Measurements from ENCODE around the gene ITGA6. TPM values are rescaled to one million over a fixed set of nuclear protein-coding genes. Genes with fewer than 3 reads are reported as not detected.

The ITGA6 gene
- total RNA-seq, 1 experiment from 2014 or later, result 0.37 TPM

DNA sequence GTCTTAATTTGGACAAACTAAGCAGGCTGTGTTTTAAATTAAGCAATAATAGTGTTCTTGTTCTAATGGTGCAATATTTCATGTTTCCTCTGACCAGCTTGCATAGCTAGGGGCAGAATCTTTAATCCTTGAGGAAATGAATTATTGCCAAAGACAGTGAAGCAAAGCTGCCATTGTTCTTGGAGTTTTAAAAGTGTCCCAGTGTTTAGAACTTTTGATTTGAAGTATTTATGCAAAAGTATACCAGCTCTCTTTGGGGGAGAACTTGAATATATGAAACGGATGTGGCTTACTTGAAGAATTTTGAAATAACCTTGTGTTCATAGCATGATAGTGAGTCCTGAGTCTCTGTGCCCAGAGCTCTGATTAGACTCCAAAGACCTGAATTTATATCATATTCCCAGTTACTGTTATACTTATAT, 33.4 kb downstream of the ITGA6 start:
- no peak overlapping the region for H2AFZ ChIP-seq (ENCODE audit: low read length)
- H3K4me1 ChIP-seq (ENCODE audit: low read length), result peaks cover 6% of the 10 kb centered on the region
- H3K9me2 ChIP-seq (replicated peaks; ENCODE audit: insufficient read depth, low read length), result no peaks in the 10 kb centered on the region
- no peaks in the 10 kb centered on the region for H4K20me1 ChIP-seq (ENCODE audit: insufficient read depth, low read depth, low read length)
- H3K4me3 ChIP-seq (ENCODE audit: low read length), result no peak overlapping the region
- DNase-seq, result no peak
- H3K36me3 ChIP-seq (ENCODE audit: insufficient read depth, low read length), result no peaks in the 10 kb centered on the region
- H3K4me2 ChIP-seq (ENCODE audit: low read depth, low read length, poor library complexity, severe bottlenecking), result no peak overlapping the region
- no peaks in the 10 kb centered on the region for H3K9me3 ChIP-seq (ENCODE audit: low read length)
- H3K9ac ChIP-seq (ENCODE audit: low read length), result no peak overlapping the region
- H3K79me2 ChIP-seq (ENCODE audit: low read length), result no peaks in the 10 kb centered on the region
- no peak overlapping the region for H3K27ac ChIP-seq (ENCODE audit: low read length)
- H3K27me3 ChIP-seq (ENCODE audit: low read length), result no peaks in the 10 kb centered on the region

GRCh38 chr2:172461591-172462372, 34.4 kb downstream of the ITGA6 start:
- H3K4me1 ChIP-seq (ENCODE audit: low read length), result peaks cover 6% of the 10 kb centered on the region
- H3K79me2 ChIP-seq (ENCODE audit: low read length), result no peaks in the 10 kb centered on the region
- no peak overlapping the region for H3K27ac ChIP-seq (ENCODE audit: low read length)

GRCh38 chr2:172462373-172462848, 35.0 kb downstream of the ITGA6 start:
- Histone ChIP-seq H4K20me1 (ENCODE audit: insufficient read depth, low read depth, low read length) (no peaks in the 10 kb centered on the region), H2AFZ (ENCODE audit: low read length) (no peak overlapping the region), H3K27ac (ENCODE audit: low read length) (no peak overlapping the region), H3K9ac (ENCODE audit: low read length) (no peak overlapping the region), H3K4me3 (ENCODE audit: low read length) (no peak overlapping the region), H3K27me3 (ENCODE audit: low read length) (no peaks in the 10 kb centered on the region), H3K4me1 (ENCODE audit: low read length) (peaks cover 6% of the 10 kb centered on the region), H3K36me3 (ENCODE audit: insufficient read depth, low read length) (no peaks in the 10 kb centered on the region), H3K79me2 (ENCODE audit: low read length) (no peaks in the 10 kb centered on the region), H3K4me2 (ENCODE audit: low read depth, low read length, poor library complexity, severe bottlenecking) (no peak overlapping the region), H3K9me3 (ENCODE audit: low read length) (no peaks in the 10 kb centered on the region), H3K9me2 (replicated peaks; ENCODE audit: insufficient read depth, low read length) (no peaks in the 10 kb centered on the region)
- no peak for DNase-seq

More at GRCh38 chr2:172461591-172462372, 34.4 kb downstream of the ITGA6 start:
- H3K27me3 ChIP-seq (ENCODE audit: low read length), result no peaks in the 10 kb centered on the region
- no peaks in the 10 kb centered on the region for H3K36me3 ChIP-seq (ENCODE audit: insufficient read depth, low read length)
- no peak overlapping the region for H2AFZ ChIP-seq (ENCODE audit: low read length)
- no peak overlapping the region for H3K4me3 ChIP-seq (ENCODE audit: low read length)
- peak; percentile 79 for DNase-seq
- H4K20me1 ChIP-seq (ENCODE audit: insufficient read depth, low read depth, low read length), result no peaks in the 10 kb centered on the region
- H3K9me3 ChIP-seq (ENCODE audit: low read length), result no peaks in the 10 kb centered on the region
- H3K4me2 ChIP-seq (ENCODE audit: low read depth, low read length, poor library complexity, severe bottlenecking), result no peak overlapping the region
- no peaks in the 10 kb centered on the region for H3K9me2 ChIP-seq (replicated peaks; ENCODE audit: insufficient read depth, low read length)
- H3K9ac ChIP-seq (ENCODE audit: low read length), result no peak overlapping the region

DNA sequence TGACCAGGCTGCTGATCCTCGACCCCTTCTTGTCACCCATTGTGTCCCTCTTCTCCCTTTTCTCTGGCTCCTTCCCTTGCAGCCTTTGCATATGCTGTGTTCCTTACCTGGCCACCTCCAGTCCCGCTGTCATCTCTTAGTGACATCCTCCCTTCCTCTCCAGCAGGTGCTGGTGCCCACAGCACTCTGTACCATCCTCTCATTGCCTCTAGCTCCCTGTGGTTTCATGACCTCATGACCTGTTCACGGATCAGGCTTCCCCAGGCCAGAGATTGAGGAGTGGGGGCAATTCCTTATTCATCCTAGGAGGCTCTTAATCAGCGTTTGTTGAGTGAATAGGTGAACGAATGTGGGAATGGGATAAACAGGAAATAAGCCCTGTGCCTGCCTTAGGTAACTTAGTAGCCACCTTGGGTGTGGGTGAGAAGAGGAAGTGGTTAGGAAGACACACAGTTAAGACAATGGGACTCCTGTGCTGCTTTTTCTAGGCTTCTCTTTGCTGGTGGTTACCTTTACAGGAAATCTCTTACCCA, 35.5 kb downstream of the ITGA6 start:
- Histone ChIP-seq H3K4me3 (ENCODE audit: low read length) (no peak overlapping the region), H3K4me1 (ENCODE audit: low read length) (peaks cover 6% of the 10 kb centered on the region), H4K20me1 (ENCODE audit: insufficient read depth, low read depth, low read length) (no peaks in the 10 kb centered on the region), H3K4me2 (ENCODE audit: low read depth, low read length, poor library complexity, severe bottlenecking) (no peak overlapping the region), H3K9me3 (ENCODE audit: low read length) (no peaks in the 10 kb centered on the region), H3K9ac (ENCODE audit: low read length) (no peak overlapping the region), H3K9me2 (replicated peaks; ENCODE audit: insufficient read depth, low read length) (no peaks in the 10 kb centered on the region), H3K79me2 (ENCODE audit: low read length) (no peaks in the 10 kb centered on the region), H3K27me3 (ENCODE audit: low read length) (no peaks in the 10 kb centered on the region), H3K27ac (ENCODE audit: low read length) (no peak overlapping the region), H3K36me3 (ENCODE audit: insufficient read depth, low read length) (no peaks in the 10 kb centered on the region), H2AFZ (ENCODE audit: low read length) (no peak overlapping the region)
- DNase-seq, result peak; percentile 54

GRCh38 chr2:172464400-172465129, 37.2 kb downstream of the ITGA6 start:
- Histone ChIP-seq H3K9me3 (ENCODE audit: low read length) (no peaks in the 10 kb centered on the region), H2AFZ (ENCODE audit: low read length) (no peak overlapping the region), H3K79me2 (ENCODE audit: low read length) (no peaks in the 10 kb centered on the region), H3K36me3 (ENCODE audit: insufficient read depth, low read length) (no peaks in the 10 kb centered on the region), H3K27ac (ENCODE audit: low read length) (no peak overlapping the region), H3K4me2 (ENCODE audit: low read depth, low read length, poor library complexity, severe bottlenecking) (no peak overlapping the region), H3K4me3 (ENCODE audit: low read length) (no peak overlapping the region), H3K9me2 (replicated peaks; ENCODE audit: insufficient read depth, low read length) (no peaks in the 10 kb centered on the region), H3K9ac (ENCODE audit: low read length) (no peak overlapping the region), H3K27me3 (ENCODE audit: low read length) (no peaks in the 10 kb centered on the region), H4K20me1 (ENCODE audit: insufficient read depth, low read depth, low read length) (no peaks in the 10 kb centered on the region), H3K4me1 (ENCODE audit: low read length) (peaks cover 6% of the 10 kb centered on the region)
- DNase-seq, result no peak

DNA sequence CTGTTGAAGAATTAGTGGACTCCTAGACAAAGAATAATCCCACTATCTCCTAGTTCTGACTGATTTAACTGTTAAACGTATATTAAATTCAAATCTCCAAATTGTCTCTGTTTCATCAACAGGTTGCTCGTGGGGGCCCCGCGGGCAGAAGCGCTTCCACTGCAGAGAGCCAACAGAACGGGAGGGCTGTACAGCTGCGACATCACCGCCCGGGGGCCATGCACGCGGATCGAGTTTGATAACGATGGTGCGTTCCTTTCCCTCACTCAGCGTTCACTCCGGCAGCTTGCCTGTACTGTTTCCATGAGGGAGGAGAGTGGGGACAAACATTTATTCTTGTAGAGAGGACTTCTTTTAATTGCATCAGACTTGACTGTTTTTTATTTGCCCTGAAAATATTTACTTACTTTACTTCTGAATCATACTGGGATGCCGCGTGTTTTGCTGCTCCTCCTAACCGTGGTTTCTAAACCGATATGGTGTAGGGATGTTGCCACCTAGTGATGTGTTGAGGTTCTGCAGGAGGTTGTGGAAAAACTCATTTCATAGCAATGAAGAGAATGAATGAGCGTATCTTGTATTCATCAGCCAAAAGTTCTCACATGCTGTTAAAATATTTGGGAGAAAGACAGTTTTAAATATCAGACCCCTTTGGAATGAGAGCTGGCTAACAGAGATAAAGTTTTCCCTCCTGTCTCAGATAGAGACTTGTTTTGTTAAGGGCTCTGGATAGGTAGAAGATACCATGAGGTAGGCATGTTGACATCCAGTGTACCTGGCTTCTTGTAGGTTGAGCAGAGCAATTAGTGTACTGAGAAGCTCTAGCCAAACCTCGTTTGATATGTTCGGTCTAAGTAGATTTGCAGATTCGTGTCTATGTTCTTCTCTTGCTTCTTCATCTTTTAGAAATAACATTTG, 38.3 kb downstream of the ITGA6 start:
- H4K20me1 ChIP-seq (ENCODE audit: insufficient read depth, low read depth, low read length), result no peaks in the 10 kb centered on the region
- no peaks in the 10 kb centered on the region for H3K36me3 ChIP-seq (ENCODE audit: insufficient read depth, low read length)
- no peaks in the 10 kb centered on the region for H3K79me2 ChIP-seq (ENCODE audit: low read length)
- no peak overlapping the region for H3K27ac ChIP-seq (ENCODE audit: low read length)
- H2AFZ ChIP-seq (ENCODE audit: low read length), result no peak overlapping the region
- DNase-seq, result peak; percentile 85
- H3K27me3 ChIP-seq (ENCODE audit: low read length), result no peaks in the 10 kb centered on the region
- peaks cover 6% of the 10 kb centered on the region for H3K4me1 ChIP-seq (ENCODE audit: low read length)
- H3K4me3 ChIP-seq (ENCODE audit: low read length), result no peak overlapping the region
- H3K9me3 ChIP-seq (ENCODE audit: low read length), result no peaks in the 10 kb centered on the region
- no peak overlapping the region for H3K9ac ChIP-seq (ENCODE audit: low read length)
- H3K4me2 ChIP-seq (ENCODE audit: low read depth, low read length, poor library complexity, severe bottlenecking), result no peak overlapping the region
- H3K9me2 ChIP-seq (replicated peaks; ENCODE audit: insufficient read depth, low read length), result no peaks in the 10 kb centered on the region

GRCh38 chr2:172467382-172467781, 40.0 kb downstream of the ITGA6 start:
- Histone ChIP-seq H2AFZ (ENCODE audit: low read length) (no peak overlapping the region), H3K27ac (ENCODE audit: low read length) (no peak overlapping the region), H3K9ac (ENCODE audit: low read length) (no peak overlapping the region), H3K9me3 (ENCODE audit: low read length) (no peaks in the 10 kb centered on the region), H3K27me3 (ENCODE audit: low read length) (no peaks in the 10 kb centered on the region), H3K36me3 (ENCODE audit: insufficient read depth, low read length) (no peaks in the 10 kb centered on the region), H3K9me2 (replicated peaks; ENCODE audit: insufficient read depth, low read length) (no peaks in the 10 kb centered on the region), H3K4me3 (ENCODE audit: low read length) (no peak overlapping the region), H3K79me2 (ENCODE audit: low read length) (no peaks in the 10 kb centered on the region), H3K4me2 (ENCODE audit: low read depth, low read length, poor library complexity, severe bottlenecking) (no peak overlapping the region), H3K4me1 (ENCODE audit: low read length) (peaks cover 3% of the 10 kb centered on the region), H4K20me1 (ENCODE audit: insufficient read depth, low read depth, low read length) (no peaks in the 10 kb centered on the region)
- no peak for DNase-seq
